K562 (cell line): ENCODE results near the gene ENDOD1. TPM values are rescaled to one million over a fixed set of nuclear protein-coding genes. Genes with fewer than 3 reads are reported as not detected.
A peak's percentile ranks its signal among the peaks of the same experiment; 100 is the strongest.

ENCODE experiments used
- DACH1 ChIP-seq: fragments of 450-650 bp; IDR thresholded peaks from 2 replicates; pipeline ENCODE4 v1.6.1; 2018; ENCODE audit not compliant: partially characterized antibody
- DEAF1 ChIP-seq: fragments of 450-650 bp; formaldehyde crosslinking; IDR thresholded peaks from 2 replicates; pipeline ENCODE4 v1.4.0; 2020; ENCODE audit warnings: mild to moderate bottlenecking, moderate library complexity
- ELK1 ChIP-seq: sonication (generic); formaldehyde crosslinking; IDR thresholded peaks from 2 replicates; pipeline ENCODE4 v1.8.1; 2022; ENCODE audit warnings: missing genetic modification reagents
- HMGN3 ChIP-seq: IDR thresholded peaks from 2 replicates; pipeline ENCODE4 v1.6.1; 2011; ENCODE audit warnings: borderline replicate concordance, low read depth, mild to moderate bottlenecking, mixed read lengths, low read length; ENCODE audit not compliant: insufficient read length; ENCODE audit errors: extremely low read depth
- HNRNPH1 ChIP-seq: fragments of 200-400 bp; formaldehyde crosslinking; optimal IDR thresholded peaks from 2 replicates; pipeline ENCODE3; 2017; ENCODE audit warnings: low read depth, mild to moderate bottlenecking, low read length, moderate library complexity
- ID3 ChIP-seq, 2 experiments: fragments of 250-450 bp in 1 of 2; fragments of 450-650 bp in 1 of 2; sonication (Bioruptor Pico) in 1 of 2; IDR thresholded peaks; 2 replicates each; pipeline versions ENCODE4 v1.6.1 to v1.8.0; 2016 to 2021; ENCODE audit warnings: mild to moderate bottlenecking in 2 of 2, moderate library complexity in 2 of 2, missing compliant biosample characterization in 1 of 2, missing genetic modification characterization in 1 of 2
- LEF1 ChIP-seq: fragments of 450-650 bp; IDR thresholded peaks from 2 replicates; pipeline ENCODE4 v1.6.1; 2016; ENCODE audit warnings: mild to moderate bottlenecking
- MCM2 ChIP-seq: fragments of 450-650 bp; IDR thresholded peaks from 2 replicates; pipeline ENCODE4 v1.6.1; 2017; ENCODE audit warnings: low read depth, mild to moderate bottlenecking
- MTA3 ChIP-seq: fragments of 450-650 bp; formaldehyde crosslinking; IDR thresholded peaks from 2 replicates; pipeline ENCODE4 v1.6.1; 2017; ENCODE audit warnings: mild to moderate bottlenecking, borderline replicate concordance
- NCOA4 ChIP-seq: fragments of 450-650 bp; IDR thresholded peaks from 2 replicates; pipeline ENCODE4 v1.6.1; 2018; ENCODE audit warnings: mild to moderate bottlenecking; ENCODE audit not compliant: partially characterized antibody
- PHF8 ChIP-seq: fragments of 200-600 bp; sonication (generic); IDR thresholded peaks from 2 replicates; pipeline ENCODE4 v1.6.1; 2012; ENCODE audit warnings: mixed run types, mild to moderate bottlenecking, inconsistent platforms, low read length, moderate library complexity, borderline replicate concordance
- PKNOX1 ChIP-seq: fragments of 450-650 bp; IDR thresholded peaks from 2 replicates; pipeline ENCODE4 v1.6.1; 2016
- POLR2H ChIP-seq: IDR thresholded peaks from 2 replicates; pipeline ENCODE4 v1.6.1; 2016; ENCODE audit warnings: missing genetic modification characterization, low read depth, mild to moderate bottlenecking, control low read depth, missing compliant biosample characterization, moderate library complexity
- SAFB ChIP-seq: fragments of 200-400 bp; formaldehyde crosslinking; IDR thresholded peaks from 2 replicates; pipeline ENCODE4 v1.6.1; 2017; ENCODE audit warnings: low read depth, low read length, borderline replicate concordance
- TBP ChIP-seq: optimal IDR thresholded peaks from 2 replicates; pipeline ENCODE3; 2011; ENCODE audit warnings: low read depth, low read length, improper control_type of control experiment
- ZBTB33 ChIP-seq: sonication (generic); formaldehyde crosslinking; IDR thresholded peaks from 2 replicates; pipeline ENCODE4 v1.8.1; 2023; ENCODE audit warnings: mild to moderate bottlenecking, missing genetic modification reagents
- ZNF253 ChIP-seq: fragments of 250-450 bp; sonication (Bioruptor Pico); conservative IDR thresholded peaks from 2 replicates; pipeline ENCODE4 v1.6.1; 2021; ENCODE audit warnings: mild to moderate bottlenecking
- ZNF354B ChIP-seq: fragments of 250-450 bp; sonication (Bioruptor Pico); IDR thresholded peaks from 2 replicates; pipeline ENCODE4 v1.4.0; 2020
- ZNF444 ChIP-seq: fragments of 250-450 bp; sonication (Bioruptor Pico); IDR thresholded peaks from 2 replicates; pipeline ENCODE4 v1.4.0; 2020; ENCODE audit warnings: mild to moderate bottlenecking, moderate library complexity
- ZNF76 ChIP-seq: fragments of 250-450 bp; sonication (Bioruptor Pico); IDR thresholded peaks from 2 replicates; pipeline ENCODE4 v1.4.0; 2020; ENCODE audit warnings: mild to moderate bottlenecking, moderate library complexity, borderline replicate concordance
- polyA plus RNA-seq, 8 experiments: library from polyadenylated mRNA; depleted of rRNA in 4 of 8; stranded (reverse) in 5 of 8; unstranded in 3 of 8; fragments of >200 nt; fragmentation: Nextera tagmentation in 2 of 8; fragmentation: Illumina TruSeq in 1 of 8; extraction: Ambion mirVana in 2 of 8; extraction: Trizol in 1 of 8; gene quantifications; 2 replicates each; pipeline versions ENCODE4 v1.2.1 to v1.2.3, GENCODE V29; 2011 to 2014; ENCODE audit warnings: inconsistent platforms in 1 of 8, missing spikeins in 1 of 8
- total RNA-seq, 7 experiments: library from RNA; depleted of rRNA in 6 of 7; stranded (reverse); fragments of >200 nt in 6 of 7; fragmentation: Illumina TruSeq in 2 of 7; extraction: Trizol in 2 of 7; gene quantifications; 2 replicates each; pipeline versions ENCODE4 v1.2.1 to v1.2.3, GENCODE V29; 2011 to 2021; ENCODE audit warnings: low replicate concordance in 1 of 7

Gene ENDOD1
- total and polyA plus RNA-seq, 9 of the 15 experiments (the other 6 are each of a cell fraction or from before 2014, with no cell fraction given): 4.2 to 11.8 (median 9.3) TPM

- TF ChIP-seq POLR2H (no peak), ID3 (CRISPR knock-in tag; IDR thresholded peaks at IDR 0.05) (no peak), ID3 (tag; IDR thresholded peaks at IDR 0.05) (0 out of 2 replicates have a peak, but pooled peaks have one; percentile 59), PKNOX1 (no peak), ZNF354B (CRISPR knock-in tag) (no peak), ZNF444 (CRISPR knock-in tag) (no peak), DACH1 (no peak), ZNF253 (CRISPR knock-in tag) (no peak), ZNF76 (CRISPR knock-in tag) (0 out of 2 replicates have a peak, but pooled peaks have one; percentile 41), NCOA4 (no peak), DEAF1 (CRISPR knock-in tag) (no peak), PHF8 (peak; percentile 96), ELK1 (CRISPR knock-in tag) (no peak), SAFB (0 out of 2 replicates have a peak, but pooled peaks have one; percentile 30), HNRNPH1 (no peak), ZBTB33 (CRISPR knock-in tag) (peak; percentile 31; the same call in 1 of the 2 replicates), MCM2 (no peak), LEF1 (no peak), MTA3 (0 out of 2 replicates have a peak, but pooled peaks have one; percentile 33), TBP (peak; percentile 43), HMGN3 (peak; percentile 76)
Measured at GRCh38 chr11:95089620-95090542, at the start of gene ENDOD1 (continued).
